Progenitor cell of endocrine pancreas (in vitro differentiated cells): ENCODE data around the gene TACO1. TPM values are rescaled to one million over a fixed set of nuclear protein-coding genes. Genes with fewer than 3 reads are reported as not detected.

Experiments used
- DNase-seq: peaks from one replicate; pipeline ENCODE4 v3.0.0; 2021; ENCODE audit warnings: low spot score; ENCODE audit not compliant: unreplicated experiment
- H3K27ac Mint-ChIP-seq: 2 replicates; pipeline ENCODE4 v1.8.0; 2021; ENCODE audit warnings: mild to moderate bottlenecking, moderate library complexity, mixed read lengths
- H3K27me3 Mint-ChIP-seq: 2 replicates; pipeline ENCODE4 v1.8.0; 2021; ENCODE audit warnings: mixed read lengths
- H3K36me3 Mint-ChIP-seq: 2 replicates; pipeline ENCODE4 v1.8.0; 2022; ENCODE audit warnings: mixed read lengths; ENCODE audit not compliant: insufficient read depth
- H3K4me1 Mint-ChIP-seq: 2 replicates; pipeline ENCODE4 v1.8.0; 2021; ENCODE audit warnings: low read depth, mixed read lengths
- H3K4me3 Mint-ChIP-seq: 2 replicates; pipeline ENCODE4 v1.8.0; 2021; ENCODE audit warnings: low read depth, mild to moderate bottlenecking, moderate library complexity, mixed read lengths
- H3K9me3 Mint-ChIP-seq: 2 replicates; pipeline ENCODE4 v1.8.0; 2021; ENCODE audit warnings: low read depth, mixed read lengths
- total RNA-seq: library from RNA; stranded (reverse); gene quantifications from 2 replicates; pipeline ENCODE4 v1.2.1, GENCODE V29; 2021
- TF ChIP-seq, protein P1 (sequence below): fragments of 200-600 bp; sonication (generic); IDR thresholded peaks from one replicate; pipeline ENCODE4 v1.5.0; 2021; ENCODE audit warnings: antibody characterized with exemption, mild to moderate bottlenecking; ENCODE audit not compliant: unreplicated experiment

The TACO1 gene
- total RNA-seq, 1 donor from 2014 or later, result 19.2 TPM

DNA sequence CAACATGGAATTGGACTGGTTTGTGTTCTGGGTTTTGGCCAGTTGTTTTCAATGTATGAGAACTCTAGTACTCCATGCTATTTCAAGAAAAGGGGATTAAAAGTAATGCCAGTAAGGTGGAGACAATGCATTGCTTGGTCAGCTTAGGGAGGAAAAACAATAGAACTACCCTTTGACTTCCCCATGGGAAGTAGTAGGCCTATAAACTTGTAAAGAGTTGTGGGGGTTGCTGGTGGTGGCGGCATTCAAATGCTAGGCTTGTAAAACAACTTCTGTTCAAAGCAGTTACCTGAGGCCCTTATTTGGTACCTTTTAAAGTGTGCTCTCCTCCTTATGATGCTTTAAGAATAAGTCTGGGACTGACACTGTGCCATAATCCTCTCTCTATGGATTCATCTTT lies 30.9 kb downstream of the TACO1 start:
- TF ChIP-seq, protein P1, sequence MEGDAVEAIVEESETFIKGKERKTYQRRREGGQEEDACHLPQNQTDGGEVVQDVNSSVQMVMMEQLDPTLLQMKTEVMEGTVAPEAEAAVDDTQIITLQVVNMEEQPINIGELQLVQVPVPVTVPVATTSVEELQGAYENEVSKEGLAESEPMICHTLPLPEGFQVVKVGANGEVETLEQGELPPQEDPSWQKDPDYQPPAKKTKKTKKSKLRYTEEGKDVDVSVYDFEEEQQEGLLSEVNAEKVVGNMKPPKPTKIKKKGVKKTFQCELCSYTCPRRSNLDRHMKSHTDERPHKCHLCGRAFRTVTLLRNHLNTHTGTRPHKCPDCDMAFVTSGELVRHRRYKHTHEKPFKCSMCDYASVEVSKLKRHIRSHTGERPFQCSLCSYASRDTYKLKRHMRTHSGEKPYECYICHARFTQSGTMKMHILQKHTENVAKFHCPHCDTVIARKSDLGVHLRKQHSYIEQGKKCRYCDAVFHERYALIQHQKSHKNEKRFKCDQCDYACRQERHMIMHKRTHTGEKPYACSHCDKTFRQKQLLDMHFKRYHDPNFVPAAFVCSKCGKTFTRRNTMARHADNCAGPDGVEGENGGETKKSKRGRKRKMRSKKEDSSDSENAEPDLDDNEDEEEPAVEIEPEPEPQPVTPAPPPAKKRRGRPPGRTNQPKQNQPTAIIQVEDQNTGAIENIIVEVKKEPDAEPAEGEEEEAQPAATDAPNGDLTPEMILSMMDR, result no peak
- Mint-ChIP-seq H3K4me1 (peaks cover 2% of the 10 kb centered on the region), H3K4me3 (no peak overlapping the region), H3K9me3 (no peaks in the 10 kb centered on the region), H3K36me3 (peaks cover 5% of the 10 kb centered on the region), H3K27me3 (no peaks in the 10 kb centered on the region), H3K27ac (no peak overlapping the region)
- no peak for DNase-seq

DNA sequence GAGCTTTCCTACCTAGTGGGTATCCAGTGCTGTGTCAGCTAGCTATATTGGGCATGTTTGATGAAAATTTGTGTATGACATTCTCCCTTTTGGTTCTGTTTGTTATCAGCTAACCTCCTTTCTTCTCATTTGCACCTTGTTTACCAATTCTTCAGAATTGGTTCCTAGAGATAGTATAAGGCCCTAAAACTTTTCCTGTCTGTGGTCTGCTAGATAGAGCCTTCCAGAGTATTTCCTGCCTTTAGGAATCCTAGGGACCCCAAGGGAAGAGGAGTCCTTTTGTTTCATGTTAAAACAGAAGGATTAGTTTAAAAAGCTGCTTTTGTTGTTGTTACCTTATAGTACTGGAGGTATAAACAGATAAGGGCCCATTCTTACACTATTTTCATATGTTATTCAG lies 33.0 kb downstream of the TACO1 start:
- Mint-ChIP-seq H3K4me1 (peaks cover 2% of the 10 kb centered on the region), H3K27ac (no peak overlapping the region), H3K36me3 (peaks cover 5% of the 10 kb centered on the region), H3K9me3 (no peaks in the 10 kb centered on the region), H3K27me3 (no peaks in the 10 kb centered on the region), H3K4me3 (no peak overlapping the region)
- DNase-seq, result no peak
- TF ChIP-seq, protein P1, result no peak

DNA sequence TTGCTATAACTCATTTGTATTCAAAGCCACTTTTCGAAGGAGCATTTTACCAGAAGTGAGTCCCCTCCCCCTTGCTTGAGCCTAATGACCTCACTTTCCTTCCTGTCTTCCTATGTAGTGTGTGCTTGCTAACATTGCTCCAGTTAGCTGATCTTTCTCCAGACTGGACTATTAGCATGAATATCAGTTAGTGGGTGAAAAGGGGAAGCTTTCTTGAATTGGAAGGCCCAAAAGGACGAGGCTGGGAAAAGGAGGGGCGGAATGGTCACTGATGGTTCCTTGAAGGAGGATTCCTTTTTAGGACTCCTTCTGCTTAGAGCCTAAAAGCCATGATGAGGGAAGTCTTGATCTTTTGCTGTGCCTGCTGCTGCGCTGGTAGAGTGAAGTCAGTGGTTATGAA lies 33.5 kb downstream of the TACO1 start:
- H3K36me3 Mint-ChIP-seq, result peaks cover 5% of the 10 kb centered on the region
- no peak overlapping the region for H3K4me3 Mint-ChIP-seq
- no peaks in the 10 kb centered on the region for H3K9me3 Mint-ChIP-seq
- TF ChIP-seq, protein P1, result no peak
- H3K4me1 Mint-ChIP-seq, result peaks cover 4% of the 10 kb centered on the region
- H3K27ac Mint-ChIP-seq, result no peak overlapping the region
- no peaks in the 10 kb centered on the region for H3K27me3 Mint-ChIP-seq
- no peak for DNase-seq

DNA sequence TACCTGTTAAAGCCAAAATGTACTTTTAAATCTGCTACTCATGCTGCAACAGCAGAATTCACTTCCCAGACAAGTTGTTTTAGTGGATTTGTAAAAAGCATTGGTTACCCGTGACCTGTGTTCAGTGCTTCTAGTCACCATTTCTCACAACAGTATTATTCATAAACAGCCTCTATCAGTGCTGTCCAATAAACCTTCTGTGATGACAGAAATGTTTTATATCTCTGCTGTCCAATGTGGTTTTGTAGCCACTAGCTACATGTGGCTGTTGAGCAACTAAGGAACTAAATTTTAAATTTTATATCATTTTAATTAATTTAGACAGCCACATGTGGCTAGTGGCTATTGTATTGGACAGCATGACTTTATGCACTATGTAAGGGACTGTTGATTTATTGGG lies 34.1 kb downstream of the TACO1 start:
- H3K36me3 Mint-ChIP-seq, result peaks cover 5% of the 10 kb centered on the region
- no peak overlapping the region for H3K27ac Mint-ChIP-seq
- TF ChIP-seq, protein P1, result no peak
- no peak overlapping the region for H3K4me3 Mint-ChIP-seq
- no peaks in the 10 kb centered on the region for H3K9me3 Mint-ChIP-seq
- peaks cover 5% of the 10 kb centered on the region for H3K4me1 Mint-ChIP-seq
- DNase-seq, result no peak
- no peaks in the 10 kb centered on the region for H3K27me3 Mint-ChIP-seq

DNA sequence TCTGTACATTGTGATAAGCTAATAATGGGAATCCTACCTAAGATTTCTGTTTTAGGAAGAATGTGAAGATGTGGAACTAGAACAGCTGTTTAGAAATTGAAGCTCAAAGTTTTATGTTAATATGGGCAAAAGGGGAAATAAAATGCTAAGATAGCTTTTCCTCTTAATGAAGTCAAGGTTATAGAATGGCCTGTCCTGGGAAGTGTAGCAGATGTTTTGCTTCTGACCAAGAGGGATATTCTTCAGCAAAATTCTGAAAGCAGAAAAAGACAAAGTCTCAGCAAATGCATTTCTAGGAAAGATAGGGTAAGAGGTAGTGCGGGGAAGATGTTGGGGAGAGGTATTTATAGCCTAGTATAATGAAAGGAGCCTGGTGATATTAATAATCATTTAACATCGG lies 34.6 kb downstream of the TACO1 start:
- H3K4me1 Mint-ChIP-seq, result peaks cover 5% of the 10 kb centered on the region
- no peaks in the 10 kb centered on the region for H3K9me3 Mint-ChIP-seq
- peaks cover 5% of the 10 kb centered on the region for H3K36me3 Mint-ChIP-seq
- DNase-seq, result no peak
- no peaks in the 10 kb centered on the region for H3K27me3 Mint-ChIP-seq
- H3K4me3 Mint-ChIP-seq, result no peak overlapping the region
- TF ChIP-seq, protein P1, result no peak
- H3K27ac Mint-ChIP-seq, result no peak overlapping the region
